ENCODE results near the gene ATP7B. TPM values are rescaled to one million over a fixed set of nuclear protein-coding genes. Genes with fewer than 3 reads are reported as not detected.

Gene ATP7B
- polyA plus RNA-seq, 3 donors = 0.39 to 0.44 TPM; not detected in 1

- Histone ChIP-seq H3K79me2 (ENCODE audit: insufficient read depth, low read length) (no peaks in the 10 kb centered on the region), H3K4me3 (replicated peaks in 1 of 3; ENCODE audit: low read depth in 2 of 3, low read length in 3 of 3) (no peak overlapping the region), H2AFZ (ENCODE audit: insufficient read depth, low read depth, low read length, poor library complexity, severe bottlenecking) (no peak overlapping the region), H3K27me3 (ENCODE audit: control insufficient read depth in 2 of 2, insufficient read depth in 2 of 2, low read length in 2 of 2) (no peaks in the 10 kb centered on the region), H3K4me2 (replicated peaks; ENCODE audit: extremely low read depth, low read length, poor library complexity, severe bottlenecking) (no peak overlapping the region), H3K9me3 (replicated peaks in 1 of 2; ENCODE audit: control insufficient read depth in 1 of 2, insufficient read depth in 1 of 2, low read length in 2 of 2) (peaks cover 0 to 5% of the 10 kb centered on the region in 2 donors), H3K9ac (ENCODE audit: insufficient read depth, low read length, poor library complexity, severe bottlenecking) (no peak overlapping the region), H4K20me1 (ENCODE audit: insufficient read depth, low read length) (peaks cover 4% of the 10 kb centered on the region), H3K36me3 (replicated peaks in 1 of 2; ENCODE audit: control insufficient read depth in 1 of 2, insufficient read depth in 2 of 2, low read length in 2 of 2) (peaks cover 18 to 44% of the 10 kb centered on the region in 2 donors), H3K4me1 (ENCODE audit: control insufficient read depth in 1 of 2, insufficient read depth in 2 of 2, low read length in 2 of 2) (no peaks in the 10 kb centered on the region), H3K27ac (ENCODE audit: low read depth in 1 of 2, low read length in 2 of 2) (no peak overlapping the region)
- Mint-ChIP-seq H3K4me3 (no peak overlapping the region), H3K27me3 (ENCODE audit: low read depth in 3 of 3) (peaks cover 0 to 3% (median 0%) of the 10 kb centered on the region in 3 donors), H3K9me3 (peaks cover 7 to 21% (median 12%) of the 10 kb centered on the region in 7 donors), H3K4me1 (no peaks in the 10 kb centered on the region), H3K27ac (no peak overlapping the region), H3K36me3 (peaks cover 41 to 46% of the 10 kb centered on the region in 2 donors)
- intact Hi-C loops (cut with micrococcal nuclease) = no loop called here
- no peak for TF ChIP-seq CTCF (IDR thresholded peaks at IDR 0.05)
- WGBS (ENCODE audit: insufficient coverage) = 98% methylated on average over 4 of the region's 4 CpGs
- DNase-seq = no peak
Observed at GRCh38 chr13:52029569-52029968, 18.3 kb upstream of the ATP7B start.

- no peak overlapping the region for H3K27ac ChIP-seq (ENCODE audit: low read depth in 1 of 2, low read length in 2 of 2)
- H3K4me3 Mint-ChIP-seq = no peak overlapping the region
- no CpG with 5 or more reads among the region's 1 CpG for WGBS (ENCODE audit: insufficient coverage)
- H3K4me1 ChIP-seq (ENCODE audit: control insufficient read depth in 1 of 2, insufficient read depth in 2 of 2, low read length in 2 of 2) = no peaks in the 10 kb centered on the region
- peaks cover 26 to 60% of the 10 kb centered on the region in 2 donors for H3K36me3 ChIP-seq (replicated peaks in 1 of 2; ENCODE audit: control insufficient read depth in 1 of 2, insufficient read depth in 2 of 2, low read length in 2 of 2)
- peaks cover 0 to 5% of the 10 kb centered on the region in 2 donors for H3K9me3 ChIP-seq (replicated peaks in 1 of 2; ENCODE audit: control insufficient read depth in 1 of 2, insufficient read depth in 1 of 2, low read length in 2 of 2)
- H4K20me1 ChIP-seq (ENCODE audit: insufficient read depth, low read length) = peaks cover 4% of the 10 kb centered on the region
- DNase-seq = no peak
- H3K9me3 Mint-ChIP-seq = peaks cover 7 to 21% (median 12%) of the 10 kb centered on the region in 7 donors
- no peak for TF ChIP-seq CTCF (IDR thresholded peaks at IDR 0.05)
- no peak overlapping the region for H3K9ac ChIP-seq (ENCODE audit: insufficient read depth, low read length, poor library complexity, severe bottlenecking)
- H3K4me3 ChIP-seq (replicated peaks in 1 of 3; ENCODE audit: low read depth in 2 of 3, low read length in 3 of 3) = no peak overlapping the region
- no peaks in the 10 kb centered on the region for H3K4me1 Mint-ChIP-seq
- H3K27me3 ChIP-seq (ENCODE audit: control insufficient read depth in 2 of 2, insufficient read depth in 2 of 2, low read length in 2 of 2) = no peaks in the 10 kb centered on the region
- intact Hi-C loops (cut with micrococcal nuclease) = no loop called here
- no peak overlapping the region for H3K4me2 ChIP-seq (replicated peaks; ENCODE audit: extremely low read depth, low read length, poor library complexity, severe bottlenecking)
- peaks cover 0 to 3% (median 0%) of the 10 kb centered on the region in 3 donors for H3K27me3 Mint-ChIP-seq (ENCODE audit: low read depth in 3 of 3)
- H3K79me2 ChIP-seq (ENCODE audit: insufficient read depth, low read length) = no peaks in the 10 kb centered on the region
- no peak overlapping the region for H2AFZ ChIP-seq (ENCODE audit: insufficient read depth, low read depth, low read length, poor library complexity, severe bottlenecking)
- H3K27ac Mint-ChIP-seq = no peak overlapping the region
- H3K36me3 Mint-ChIP-seq = peaks cover 51 to 60% of the 10 kb centered on the region in 2 donors
Observed at GRCh38 chr13:52027832-52028231, 16.6 kb upstream of the ATP7B start.
